Measurements from ENCODE around the gene FLVCR1.

DNA sequence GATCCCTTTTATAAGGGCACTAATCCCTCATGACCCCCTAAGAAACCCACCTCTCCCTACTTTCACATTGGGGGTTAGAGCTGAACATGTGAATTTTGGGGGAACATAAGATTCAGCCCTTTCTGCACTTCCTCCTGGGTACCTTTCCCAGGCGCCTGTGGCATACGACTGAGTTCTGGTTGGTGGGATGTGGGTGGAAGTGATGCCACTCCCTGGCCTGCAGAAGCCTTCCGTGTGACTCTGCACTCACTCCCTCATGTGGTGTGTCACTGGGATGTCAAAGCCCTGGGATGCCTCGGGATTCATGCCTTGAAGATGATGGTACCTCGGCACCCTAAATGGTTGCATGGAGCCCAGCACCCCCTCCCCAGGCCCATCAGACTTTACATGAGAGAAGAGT lies 63.9 kb downstream of the FLVCR1 start:
- TF ChIP-seq, protein P1, sequence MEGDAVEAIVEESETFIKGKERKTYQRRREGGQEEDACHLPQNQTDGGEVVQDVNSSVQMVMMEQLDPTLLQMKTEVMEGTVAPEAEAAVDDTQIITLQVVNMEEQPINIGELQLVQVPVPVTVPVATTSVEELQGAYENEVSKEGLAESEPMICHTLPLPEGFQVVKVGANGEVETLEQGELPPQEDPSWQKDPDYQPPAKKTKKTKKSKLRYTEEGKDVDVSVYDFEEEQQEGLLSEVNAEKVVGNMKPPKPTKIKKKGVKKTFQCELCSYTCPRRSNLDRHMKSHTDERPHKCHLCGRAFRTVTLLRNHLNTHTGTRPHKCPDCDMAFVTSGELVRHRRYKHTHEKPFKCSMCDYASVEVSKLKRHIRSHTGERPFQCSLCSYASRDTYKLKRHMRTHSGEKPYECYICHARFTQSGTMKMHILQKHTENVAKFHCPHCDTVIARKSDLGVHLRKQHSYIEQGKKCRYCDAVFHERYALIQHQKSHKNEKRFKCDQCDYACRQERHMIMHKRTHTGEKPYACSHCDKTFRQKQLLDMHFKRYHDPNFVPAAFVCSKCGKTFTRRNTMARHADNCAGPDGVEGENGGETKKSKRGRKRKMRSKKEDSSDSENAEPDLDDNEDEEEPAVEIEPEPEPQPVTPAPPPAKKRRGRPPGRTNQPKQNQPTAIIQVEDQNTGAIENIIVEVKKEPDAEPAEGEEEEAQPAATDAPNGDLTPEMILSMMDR (IDR thresholded peaks at IDR 0.05) = no peak
- no peak for TF ChIP-seq POLR2A (IDR thresholded peaks at IDR 0.05)

Data from uterus (tissue), 2 donors.